Epithelial cell of proximal tubule (primary cell): Measurements from ENCODE around the gene HOXA9. TPM values are rescaled to one million over a fixed set of nuclear protein-coding genes. Genes with fewer than 3 reads are reported as not detected.
A peak's percentile ranks its signal among the peaks of the same experiment; 100 is the strongest.

ENCODE experiments used
- DNase-seq: peaks from one replicate; pipeline ENCODE4 v3.0.0-alpha.2; 2011; ENCODE audit warnings: low read depth
- H3K4me3 ChIP-seq: 2 replicates; pipeline ENCODE4 v1.5.1; 2011; ENCODE audit warnings: low read depth, mild to moderate bottlenecking, low read length
- CTCF ChIP-seq: conservative IDR thresholded peaks from 2 replicates; pipeline ENCODE4 v1.5.1; 2012; ENCODE audit warnings: low read depth, mild to moderate bottlenecking, low read length
- total RNA-seq: library from RNA; depleted of rRNA; stranded (reverse); fragments of >200 nt; gene quantifications from 2 replicates; pipeline ENCODE4 v1.2.3, GENCODE V29; 2015

The HOXA9 gene
- total RNA-seq, 1 donor from 2014 or later, result 104 TPM

DNA sequence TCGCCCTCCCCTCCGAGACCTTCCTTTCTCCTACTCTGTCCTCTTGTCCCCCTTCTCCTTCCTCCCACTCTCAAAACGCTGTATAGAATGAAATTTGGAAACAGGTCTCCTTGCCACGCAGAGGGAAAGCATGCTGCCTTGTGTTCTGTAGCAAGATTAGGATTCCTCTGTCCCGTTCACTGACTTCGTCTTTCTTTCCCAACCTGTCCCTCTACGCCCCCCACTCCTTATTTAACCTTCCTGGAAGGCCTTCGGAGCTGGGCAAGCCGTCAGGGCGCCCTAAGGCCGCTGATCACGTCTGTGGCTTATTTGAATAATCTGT, 1.3 kb downstream of the HOXA9 start:
- H3K4me3 ChIP-seq, result peak overlapping the region; percentile 74
- no peak for TF ChIP-seq CTCF
- no peak for DNase-seq

DNA sequence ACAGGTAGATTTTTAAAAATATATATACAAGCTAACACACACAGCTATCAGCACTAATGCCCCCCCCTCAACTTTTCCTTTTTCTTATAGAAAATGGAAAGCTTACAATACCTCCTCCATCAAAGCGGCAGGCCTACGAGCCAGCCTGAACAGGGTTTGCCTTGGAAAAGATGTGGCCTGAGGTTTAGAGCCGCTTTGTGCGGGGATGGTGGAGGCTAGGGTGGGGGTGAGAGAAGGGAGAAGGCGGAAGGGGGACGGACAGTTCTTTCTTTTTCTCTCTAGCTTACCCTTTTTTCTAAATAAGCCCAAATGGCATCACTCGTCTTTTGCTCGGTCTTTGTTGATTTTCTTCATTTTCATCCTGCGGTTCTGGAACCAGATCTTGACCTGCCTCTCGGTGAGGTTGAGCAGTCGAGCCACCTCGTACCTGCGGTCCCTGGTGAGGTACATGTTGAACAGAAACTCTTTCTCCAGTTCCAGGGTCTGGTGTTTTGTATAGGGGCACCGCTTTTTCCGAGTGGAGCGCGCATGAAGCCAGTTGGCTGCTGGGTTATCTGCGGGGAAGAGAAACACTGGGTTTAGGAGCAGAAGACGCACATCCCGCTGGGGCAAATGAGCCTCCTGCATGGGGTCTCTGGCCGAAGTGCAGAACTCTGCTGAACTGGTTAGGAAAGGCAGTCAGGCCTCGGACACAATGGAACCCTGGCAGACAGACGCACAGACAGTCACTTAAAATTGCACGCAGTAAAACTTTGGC, 1.9 kb downstream of the HOXA9 start:
- TF ChIP-seq CTCF, result no peak
- no peak for DNase-seq
- peak overlapping the region; percentile 74 for H3K4me3 ChIP-seq

GRCh38 chr7:27162561-27163287, 2.6 kb downstream of the HOXA9 start:
- no peak for TF ChIP-seq CTCF
- DNase-seq, result no peak
- peak overlapping the region; percentile 74 for H3K4me3 ChIP-seq

DNA sequence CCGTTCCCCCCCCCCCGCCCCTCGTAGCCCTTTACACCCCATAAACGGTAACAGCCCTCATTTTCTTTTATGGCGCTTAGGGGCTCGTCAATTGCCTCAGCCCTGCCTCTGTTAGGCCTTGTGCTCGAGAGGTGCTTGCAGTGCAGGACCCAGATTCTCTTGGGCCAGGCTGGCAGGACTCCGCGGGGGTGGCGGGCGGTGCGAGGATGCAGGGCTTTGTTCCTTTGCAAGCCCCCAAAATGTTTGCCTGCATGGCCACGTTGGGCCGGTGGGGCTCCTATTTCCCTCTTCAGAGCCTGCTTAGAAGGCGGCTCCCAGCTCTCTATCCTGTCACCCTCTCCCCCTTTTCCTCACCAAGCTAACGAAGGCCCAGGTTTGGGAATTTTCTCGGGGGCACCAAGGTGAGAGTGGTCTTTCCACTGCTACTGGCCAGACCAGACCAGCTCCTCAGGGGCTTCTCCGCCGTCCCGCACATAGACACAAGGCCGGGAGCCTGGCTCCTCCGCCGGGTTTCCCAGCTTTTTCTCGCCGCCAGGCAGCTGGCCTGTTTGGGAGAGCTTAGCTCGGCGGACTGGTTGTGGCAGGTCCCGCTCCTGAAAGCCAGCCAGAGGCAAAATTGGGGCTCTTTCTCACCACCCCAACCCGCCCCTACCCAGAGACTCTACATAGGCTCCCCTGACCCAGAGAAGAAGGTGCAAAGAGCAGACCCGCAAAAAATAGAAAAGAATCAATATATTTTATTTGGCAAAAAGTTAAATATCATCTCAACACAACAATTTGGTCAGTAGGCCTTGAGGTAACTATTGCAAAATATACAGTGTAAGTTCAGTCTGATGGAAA, 3.4 kb downstream of the HOXA9 start:
- peak overlapping the region; percentile 74 for H3K4me3 ChIP-seq
- no peak for TF ChIP-seq CTCF
- no peak for DNase-seq

DNA sequence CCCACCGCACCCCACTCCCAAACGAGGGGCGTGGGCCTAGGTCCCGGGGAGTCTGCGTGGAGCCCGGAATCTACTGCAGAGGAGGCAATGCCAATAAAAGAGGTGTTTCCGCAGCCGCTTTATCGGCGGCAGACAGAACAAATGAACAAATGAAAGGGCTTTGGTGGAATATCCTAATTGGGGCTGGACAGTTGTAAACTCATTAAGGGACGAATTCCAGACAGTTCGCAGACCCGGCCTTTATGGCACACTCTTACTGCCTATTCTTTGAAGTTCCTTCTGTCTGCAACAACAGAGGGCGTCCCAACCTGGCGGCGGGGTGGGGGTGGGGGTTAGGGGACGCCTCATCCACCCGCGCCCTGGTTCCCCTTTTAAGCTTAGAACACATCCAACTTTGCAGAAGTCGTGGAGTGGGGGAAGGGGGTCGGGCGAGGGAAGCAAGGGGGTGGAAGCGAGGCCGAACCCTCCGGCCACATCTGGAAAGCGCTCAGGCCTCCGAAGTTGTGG, 4.1 kb downstream of the HOXA9 start:
- H3K4me3 ChIP-seq, result peak overlapping the region; percentile 74
- DNase-seq, result no peak
- TF ChIP-seq CTCF, result no peak

- TF ChIP-seq CTCF, result peak; percentile 88
- H3K4me3 ChIP-seq, result peak overlapping the region; percentile 74
- no peak for DNase-seq
These were observed 4.7 kb downstream of the HOXA9 start for GRCh38 chr7:27160546-27161213.
